Skin epidermis (tissue), 12 donors: Measurements from ENCODE around the gene SSTR1.

Experiments used
- H3K27ac ChIP-seq, 21 experiments: fragments of 200-600 bp; sonication (generic) in 11 of 21; one replicate each; pipeline ENCODE4 v1.5.0; 2020; ENCODE audit warnings: mild to moderate bottlenecking in 3 of 21, inconsistent platforms in 2 of 21, moderate library complexity in 2 of 21
- H3K4me3 ChIP-seq, 7 experiments: fragments of 200-600 bp; sonication (generic) in 2 of 7; one replicate each; pipeline ENCODE4 v1.5.0; 2020; ENCODE audit warnings: inconsistent platforms in 2 of 7, mild to moderate bottlenecking in 2 of 7, moderate library complexity in 1 of 7

Gene SSTR1

GRCh38 chr14:38224338-38224737 lies 16.6 kb downstream of the SSTR1 start:
- Histone ChIP-seq H3K4me3 (no peak overlapping the region), H3K27ac (no peak overlapping the region)

GRCh38 chr14:38225946-38226345 lies 18.2 kb downstream of the SSTR1 start:
- Histone ChIP-seq H3K27ac (no peak overlapping the region), H3K4me3 (no peak overlapping the region)

- H3K27ac ChIP-seq: no peak overlapping the region
Measured at GRCh38 chr14:38226366-38226765, 18.7 kb downstream of the SSTR1 start.

GRCh38 chr14:38233218-38233617 lies 25.5 kb downstream of the SSTR1 start:
- H3K4me3 ChIP-seq: no peak overlapping the region

More at GRCh38 chr14:38226366-38226765, 18.7 kb downstream of the SSTR1 start:
- H3K4me3 ChIP-seq: no peak overlapping the region

GRCh38 chr14:38238332-38238731 lies 30.6 kb downstream of the SSTR1 start:
- Histone ChIP-seq H3K27ac (no peak overlapping the region), H3K4me3 (no peak overlapping the region)

More at GRCh38 chr14:38233218-38233617, 25.5 kb downstream of the SSTR1 start:
- no peak overlapping the region for H3K27ac ChIP-seq

- Histone ChIP-seq H3K27ac (no peak overlapping the region), H3K4me3 (no peak overlapping the region)
Measured at GRCh38 chr14:38238878-38239277, 31.2 kb downstream of the SSTR1 start.

GRCh38 chr14:38243696-38244240 lies 36.1 kb downstream of the SSTR1 start:
- H3K27ac ChIP-seq: no peak overlapping the region
- no peak overlapping the region for H3K4me3 ChIP-seq

- Histone ChIP-seq H3K4me3 (no peak overlapping the region), H3K27ac (no peak overlapping the region)
Measured at GRCh38 chr14:38248321-38249028, 40.8 kb downstream of the SSTR1 start.

GRCh38 chr14:38250331-38250730 lies 42.6 kb downstream of the SSTR1 start:
- Histone ChIP-seq H3K27ac (no peak overlapping the region), H3K4me3 (no peak overlapping the region)

- peak overlapping the region in 1 of 7 experiments; percentile 26 for H3K4me3 ChIP-seq
- no peak overlapping the region for H3K27ac ChIP-seq
Measured at GRCh38 chr14:38252066-38252710, 44.5 kb downstream of the SSTR1 start.

- peak overlapping the region in 3 of 7 experiments; percentile 14 to 29 (median 26) for H3K4me3 ChIP-seq
- peak overlapping the region in 3 of 21 experiments; percentile 1 to 92 (median 46) for H3K27ac ChIP-seq
Measured at GRCh38 chr14:38253676-38254075, 46.0 kb downstream of the SSTR1 start.

- Histone ChIP-seq H3K27ac (peak overlapping the region in 19 of 21 experiments; percentile 41 to 92 (median 70)), H3K4me3 (peak overlapping the region; percentile 14 to 37 (median 26))
Measured at GRCh38 chr14:38254571-38255407, 47.1 kb downstream of the SSTR1 start.

GRCh38 chr14:38255408-38255672 lies 47.6 kb downstream of the SSTR1 start:
- Histone ChIP-seq H3K27ac (peak overlapping the region in 20 of 21 experiments; percentile 41 to 92 (median 69)), H3K4me3 (peak overlapping the region; percentile 14 to 37 (median 26))

GRCh38 chr14:38255673-38256532 lies 48.2 kb downstream of the SSTR1 start, which contains the start of gene CLEC14A:
TSS of gene CLEC14A (minus strand) at chr14:38256093. CDS start at chr14:38256022, 71 bp downstream.
- Histone ChIP-seq H3K4me3 (peak within 1 kb of the TSS; percentile 14 to 37 (median 26)), H3K27ac (peak within 1 kb of the TSS in 20 of 21 experiments; percentile 41 to 92 (median 69))

- Histone ChIP-seq H3K27ac (peak overlapping the region in 8 of 21 experiments; percentile 1 to 84 (median 37)), H3K4me3 (no peak overlapping the region)
Measured at GRCh38 chr14:38256533-38256840, 48.8 kb downstream of the SSTR1 start.

GRCh38 chr14:38257507-38257906 lies 49.8 kb downstream of the SSTR1 start:
- H3K4me3 ChIP-seq: no peak overlapping the region
- peak overlapping the region in 4 of 21 experiments; percentile 1 to 84 (median 43) for H3K27ac ChIP-seq

GRCh38 chr14:38261620-38262019 lies 53.9 kb downstream of the SSTR1 start:
- no peak overlapping the region for H3K4me3 ChIP-seq
- H3K27ac ChIP-seq: no peak overlapping the region
